RWPE2 (cell line): ENCODE data around the gene TALDO1.

Experiments used
- ATAC-seq: fragments of 200-7000 bp; cut with Tn5 transposase; 3 replicates; pipeline ENCODE4 v1.9.1; 2021; ENCODE audit warnings: low read depth
- DNase-seq: peaks from one replicate; pipeline ENCODE4 v3.0.0-alpha.2; 2020; ENCODE audit warnings: low spot score
- H3K27ac ChIP-seq: fragments of 450-650 bp; 2 replicates; pipeline ENCODE4 v1.5.1; 2017; ENCODE audit warnings: mild to moderate bottlenecking; ENCODE audit not compliant: poor library complexity, severe bottlenecking
- H3K27me3 ChIP-seq: fragments of 250-450 bp; sonication (Bioruptor Pico); 2 replicates; pipeline ENCODE4 v1.5.1; 2021; ENCODE audit warnings: mild to moderate bottlenecking, moderate library complexity; ENCODE audit not compliant: insufficient read depth, poor library complexity, severe bottlenecking
- H3K36me3 ChIP-seq: fragments of 250-450 bp; sonication (Bioruptor Pico); 2 replicates; pipeline ENCODE4 v1.5.1; 2020; ENCODE audit warnings: low read depth, mild to moderate bottlenecking, moderate library complexity
- H3K4me1 ChIP-seq: fragments of 250-450 bp; sonication (Bioruptor Pico); 2 replicates; pipeline ENCODE4 v1.5.1; 2021; ENCODE audit warnings: mild to moderate bottlenecking, moderate library complexity; ENCODE audit not compliant: insufficient read depth, poor library complexity, severe bottlenecking
- H3K4me3 ChIP-seq: fragments of 250-450 bp; sonication (Bioruptor Pico); 2 replicates; pipeline ENCODE4 v1.5.1; 2021; ENCODE audit warnings: mild to moderate bottlenecking, moderate library complexity; ENCODE audit not compliant: severe bottlenecking
- H3K9me3 ChIP-seq: fragments of 250-450 bp; sonication (Bioruptor Pico); 2 replicates; pipeline ENCODE4 v1.5.1; 2021; ENCODE audit warnings: mild to moderate bottlenecking, moderate library complexity; ENCODE audit not compliant: severe bottlenecking
- CTCF ChIP-seq: fragments of 450-650 bp; IDR thresholded peaks from one replicate; pipeline ENCODE4 v1.5.1; 2017; ENCODE audit warnings: mild to moderate bottlenecking, moderate library complexity; ENCODE audit not compliant: poor library complexity, severe bottlenecking

Gene TALDO1

GRCh38 chr11:764322-765024 lies 17.2 kb downstream of the TALDO1 start:
- TF ChIP-seq CTCF, result no peak

GRCh38 chr11:765025-765801 lies 17.9 kb downstream of the TALDO1 start:
- ATAC-seq (peak; percentile 5; the same call in 1 of the 3 replicates), DNase-seq (peak; percentile 74)
- H3K4me1 ChIP-seq, result peaks cover 16% of the 10 kb centered on the region
- no peak overlapping the region for H3K4me3 ChIP-seq
- peak; percentile 77 for TF ChIP-seq CTCF
- no peaks in the 10 kb centered on the region for H3K9me3 ChIP-seq
- peak overlapping the region; percentile 87 for H3K27ac ChIP-seq
- peaks cover 84% of the 10 kb centered on the region for H3K36me3 ChIP-seq
- H3K27me3 ChIP-seq, result no peaks in the 10 kb centered on the region

More at GRCh38 chr11:764322-765024, 17.2 kb downstream of the TALDO1 start:
- DNase-seq (no peak), ATAC-seq (no peak)
- Histone ChIP-seq H3K27ac (peak overlapping the region; percentile 87), H3K4me1 (peaks cover 16% of the 10 kb centered on the region), H3K27me3 (no peaks in the 10 kb centered on the region), H3K4me3 (no peak overlapping the region), H3K36me3 (peaks cover 84% of the 10 kb centered on the region), H3K9me3 (no peaks in the 10 kb centered on the region)

- H3K4me1 ChIP-seq, result peaks cover 16% of the 10 kb centered on the region
- ATAC-seq (no peak), DNase-seq (no peak)
- no peak overlapping the region for H3K27ac ChIP-seq
- H3K36me3 ChIP-seq, result peaks cover 84% of the 10 kb centered on the region
- no peak overlapping the region for H3K4me3 ChIP-seq
- H3K27me3 ChIP-seq, result no peaks in the 10 kb centered on the region
- no peaks in the 10 kb centered on the region for H3K9me3 ChIP-seq
- no peak for TF ChIP-seq CTCF
Observed at GRCh38 chr11:765802-766091, 18.5 kb downstream of the TALDO1 start.

GRCh38 chr11:766106-766935 lies 19.1 kb downstream of the TALDO1 start:
- Histone ChIP-seq H3K9me3 (no peaks in the 10 kb centered on the region), H3K27me3 (no peaks in the 10 kb centered on the region), H3K4me1 (peaks cover 16% of the 10 kb centered on the region), H3K4me3 (no peak overlapping the region), H3K36me3 (peaks cover 86% of the 10 kb centered on the region), H3K27ac (no peak overlapping the region)
- DNase-seq (no peak), ATAC-seq (no peak)
- TF ChIP-seq CTCF, result no peak
